Measurements from ENCODE around the gene KIDINS220. TPM values are rescaled to one million over a fixed set of nuclear protein-coding genes. Genes with fewer than 3 reads are reported as not detected.

The KIDINS220 gene
- total and polyA plus RNA-seq, 2 experiments from 2014 or later, result 12.8 to 38.2 TPM

GRCh38 chr2:8680822-8681760 is 156.3 kb downstream of the KIDINS220 start (continued):
- TF ChIP-seq REST (IDR thresholded peaks at IDR 0.05; ENCODE audit: unreplicated experiment) (no peak), EZH2 (IDR thresholded peaks at IDR 0.05; ENCODE audit: low read depth, unreplicated experiment) (no peak), CREB1 (CRISPR knock-in tag; IDR thresholded peaks at IDR 0.05; ENCODE audit: low read depth) (no peak), JUNB (IDR thresholded peaks at IDR 0.05; ENCODE audit: unreplicated experiment) (no peak), ZNF331 (CRISPR knock-in tag; IDR thresholded peaks at IDR 0.05; ENCODE audit: low read depth) (no peak), STAT1 (IDR thresholded peaks at IDR 0.05; ENCODE audit: unreplicated experiment) (no peak), ETS1 (IDR thresholded peaks at IDR 0.05) (no peak)
- TF ChIP-seq, protein P1, sequence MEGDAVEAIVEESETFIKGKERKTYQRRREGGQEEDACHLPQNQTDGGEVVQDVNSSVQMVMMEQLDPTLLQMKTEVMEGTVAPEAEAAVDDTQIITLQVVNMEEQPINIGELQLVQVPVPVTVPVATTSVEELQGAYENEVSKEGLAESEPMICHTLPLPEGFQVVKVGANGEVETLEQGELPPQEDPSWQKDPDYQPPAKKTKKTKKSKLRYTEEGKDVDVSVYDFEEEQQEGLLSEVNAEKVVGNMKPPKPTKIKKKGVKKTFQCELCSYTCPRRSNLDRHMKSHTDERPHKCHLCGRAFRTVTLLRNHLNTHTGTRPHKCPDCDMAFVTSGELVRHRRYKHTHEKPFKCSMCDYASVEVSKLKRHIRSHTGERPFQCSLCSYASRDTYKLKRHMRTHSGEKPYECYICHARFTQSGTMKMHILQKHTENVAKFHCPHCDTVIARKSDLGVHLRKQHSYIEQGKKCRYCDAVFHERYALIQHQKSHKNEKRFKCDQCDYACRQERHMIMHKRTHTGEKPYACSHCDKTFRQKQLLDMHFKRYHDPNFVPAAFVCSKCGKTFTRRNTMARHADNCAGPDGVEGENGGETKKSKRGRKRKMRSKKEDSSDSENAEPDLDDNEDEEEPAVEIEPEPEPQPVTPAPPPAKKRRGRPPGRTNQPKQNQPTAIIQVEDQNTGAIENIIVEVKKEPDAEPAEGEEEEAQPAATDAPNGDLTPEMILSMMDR (conservative IDR thresholded peaks at IDR 0.05; ENCODE audit: low read depth in 2 of 2), result no peak

GRCh38 chr2:8679827-8680731 is 157.3 kb downstream of the KIDINS220 start:
- H3K27ac ChIP-seq (ENCODE audit: low read depth), result no peak overlapping the region
- Mint-ChIP-seq H3K4me1 (peaks cover 41% of the 10 kb centered on the region), H3K27me3 (ENCODE audit: insufficient read depth, low read depth, poor library complexity) (peaks cover 76% of the 10 kb centered on the region), H3K9me3 (peaks cover 14% of the 10 kb centered on the region; the same call in 2 of the 3 replicates), H3K27ac (no peak overlapping the region), H3K4me3 (peak overlapping the region; percentile 79), H3K36me3 (ENCODE audit: low read depth) (peaks cover 27% of the 10 kb centered on the region)
- H3K4me2 ChIP-seq, result peak overlapping the region; percentile 76
- peaks cover 23% of the 10 kb centered on the region for H4K20me1 ChIP-seq (replicated peaks; ENCODE audit: insufficient read depth)
- no peaks in the 10 kb centered on the region for H3K36me3 ChIP-seq (ENCODE audit: insufficient read depth)
- no peak overlapping the region for H2AFZ ChIP-seq
- H3K4me1 ChIP-seq (ENCODE audit: insufficient read depth), result peaks cover 53% of the 10 kb centered on the region
- ATAC-seq, result no peak
- no peak for TF ChIP-seq NANOG (IDR thresholded peaks at IDR 0.05; ENCODE audit: borderline replicate concordance)
- TF ChIP-seq REST (IDR thresholded peaks at IDR 0.05; ENCODE audit: unreplicated experiment), result no peak
- TF ChIP-seq POLR2AphosphoS5 (IDR thresholded peaks at IDR 0.05; ENCODE audit: low read depth), result no peak
- no peak for TF ChIP-seq STAT1 (IDR thresholded peaks at IDR 0.05; ENCODE audit: unreplicated experiment)
- H3K4me3 ChIP-seq, result peak overlapping the region; percentile 54
- H3K9me2 ChIP-seq (ENCODE audit: insufficient read depth), result no peaks in the 10 kb centered on the region
- H3F3A ChIP-seq (replicated peaks; ENCODE audit: low read depth), result no peaks in the 10 kb centered on the region; the same call in 1 of the 2 replicates
- H3K79me2 ChIP-seq (replicated peaks; ENCODE audit: insufficient read depth), result peaks cover 23% of the 10 kb centered on the region
- H3K27me3 ChIP-seq (ENCODE audit: insufficient read depth), result peaks cover 81% of the 10 kb centered on the region
- no peak for DNase-seq (ENCODE audit: low spot score)

All from GM23338 (cell line).